ENCODE data around the gene USF2.
"Not testable (repeated sequence)": the region's sequence is repeated elsewhere in the genome, so short reads cannot be mapped to it uniquely, and the experiment has no call there.

DNA sequence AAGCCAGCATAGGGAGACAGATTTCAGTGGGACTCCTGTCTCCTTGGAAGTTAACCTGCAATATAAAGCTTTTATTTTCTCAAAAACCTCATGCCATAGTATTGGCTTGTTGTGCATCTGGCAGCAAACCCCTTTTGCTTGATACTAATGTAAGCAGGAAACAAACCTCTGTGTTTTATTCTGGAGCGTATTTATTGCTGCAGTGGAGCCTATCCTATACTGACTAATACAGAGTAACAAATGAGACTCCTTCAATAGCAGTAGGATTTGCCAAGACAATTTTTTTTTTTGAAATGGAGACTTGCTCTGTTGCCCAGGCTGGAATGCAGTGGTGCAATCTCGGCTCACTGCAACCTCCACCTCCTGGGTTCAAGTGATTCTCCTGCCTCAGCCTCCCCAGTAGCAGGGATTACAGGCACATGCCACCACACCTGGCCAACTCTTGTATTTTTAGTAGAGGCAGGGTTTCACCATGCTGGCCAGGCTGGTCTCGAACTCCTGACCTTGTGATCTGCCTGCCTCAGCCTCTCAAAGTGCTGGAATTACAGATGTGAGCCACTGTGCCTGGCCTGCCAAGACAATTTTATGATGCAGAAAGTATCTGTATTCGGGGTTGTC lies 47.7 kb upstream of the USF2 start:
- TF ChIP-seq, protein P1, sequence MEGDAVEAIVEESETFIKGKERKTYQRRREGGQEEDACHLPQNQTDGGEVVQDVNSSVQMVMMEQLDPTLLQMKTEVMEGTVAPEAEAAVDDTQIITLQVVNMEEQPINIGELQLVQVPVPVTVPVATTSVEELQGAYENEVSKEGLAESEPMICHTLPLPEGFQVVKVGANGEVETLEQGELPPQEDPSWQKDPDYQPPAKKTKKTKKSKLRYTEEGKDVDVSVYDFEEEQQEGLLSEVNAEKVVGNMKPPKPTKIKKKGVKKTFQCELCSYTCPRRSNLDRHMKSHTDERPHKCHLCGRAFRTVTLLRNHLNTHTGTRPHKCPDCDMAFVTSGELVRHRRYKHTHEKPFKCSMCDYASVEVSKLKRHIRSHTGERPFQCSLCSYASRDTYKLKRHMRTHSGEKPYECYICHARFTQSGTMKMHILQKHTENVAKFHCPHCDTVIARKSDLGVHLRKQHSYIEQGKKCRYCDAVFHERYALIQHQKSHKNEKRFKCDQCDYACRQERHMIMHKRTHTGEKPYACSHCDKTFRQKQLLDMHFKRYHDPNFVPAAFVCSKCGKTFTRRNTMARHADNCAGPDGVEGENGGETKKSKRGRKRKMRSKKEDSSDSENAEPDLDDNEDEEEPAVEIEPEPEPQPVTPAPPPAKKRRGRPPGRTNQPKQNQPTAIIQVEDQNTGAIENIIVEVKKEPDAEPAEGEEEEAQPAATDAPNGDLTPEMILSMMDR (IDR thresholded peaks at IDR 0.05): not testable (repeated sequence)
- TF ChIP-seq POLR2A (IDR thresholded peaks at IDR 0.05): not testable (repeated sequence)

Measured in gastroesophageal sphincter (tissue), 3 donors.